ENCODE measurements around the gene MAPKAP1. TPM values are rescaled to one million over a fixed set of nuclear protein-coding genes. Genes with fewer than 3 reads are reported as not detected.

The MAPKAP1 gene
- polyA plus RNA-seq, 1 donor = 74.5 TPM

GRCh38 chr9:125537442-125538091, 169.4 kb downstream of the MAPKAP1 start:
- no peak for DNase-seq

- no peak for DNase-seq
Observed at GRCh38 chr9:125536776-125537175, 170.2 kb downstream of the MAPKAP1 start.

GRCh38 chr9:125536167-125536772, 170.7 kb downstream of the MAPKAP1 start:
- DNase-seq = no peak

- DNase-seq = no peak
Observed at GRCh38 chr9:125534971-125535701, 171.9 kb downstream of the MAPKAP1 start.

GRCh38 chr9:125532812-125533594, 174.0 kb downstream of the MAPKAP1 start:
- no peak for DNase-seq

- no peak for DNase-seq
Observed at GRCh38 chr9:125532412-125532811, 174.6 kb downstream of the MAPKAP1 start.

GRCh38 chr9:125529589-125530515, 177.2 kb downstream of the MAPKAP1 start:
- no peak for DNase-seq

GRCh38 chr9:125529107-125529506, 177.9 kb downstream of the MAPKAP1 start:
- no peak for DNase-seq

- DNase-seq = no peak
Observed at GRCh38 chr9:125527471-125528002, 179.5 kb downstream of the MAPKAP1 start.

GRCh38 chr9:125525921-125526631, 180.9 kb downstream of the MAPKAP1 start:
- no peak for DNase-seq

- DNase-seq = no peak
Observed at GRCh38 chr9:125524583-125525355, 182.2 kb downstream of the MAPKAP1 start.

- no peak for DNase-seq
Observed at GRCh38 chr9:125523681-125524080, 183.3 kb downstream of the MAPKAP1 start.

- no peak for DNase-seq
Observed at GRCh38 chr9:125522328-125522725, 184.7 kb downstream of the MAPKAP1 start.

- DNase-seq = no peak
Observed at GRCh38 chr9:125521462-125522327, 185.3 kb downstream of the MAPKAP1 start.

GRCh38 chr9:125519734-125520133, 187.3 kb downstream of the MAPKAP1 start:
- DNase-seq = no peak

- no peak for DNase-seq
Observed at GRCh38 chr9:125517577-125517976, 189.4 kb downstream of the MAPKAP1 start.

- DNase-seq = no peak
Observed at GRCh38 chr9:125515983-125516940, 190.7 kb downstream of the MAPKAP1 start.
